Natural killer cell (primary cell): ENCODE data around the gene PNPLA4. TPM values are rescaled to one million over a fixed set of nuclear protein-coding genes. Genes with fewer than 3 reads are reported as not detected.

ENCODE experiments used
- ATAC-seq, 3 donors: fragments of 150-1000 bp in 2 of 3; fragments of 200-7000 bp in 1 of 3; cut with Tn5 transposase; 1 replicate in 1 of 3; 2 replicates in 2 of 3; pipeline ENCODE4 v1.10.0; 2021; ENCODE audit warnings: mild to moderate bottlenecking in 2 of 3, moderate library complexity in 2 of 3
- DNase-seq, 2 donors: peaks; one replicate each; pipeline versions ENCODE4 v3.0.0 to v3.0.0-alpha.2; 2013 to 2021; ENCODE audit warnings: mixed read lengths in 1 of 2
- H3K27ac ChIP-seq: one replicate; pipeline ENCODE4 v1.5.1; 2013; ENCODE audit warnings: mild to moderate bottlenecking, low read length
- H3K27me3 ChIP-seq: one replicate; pipeline ENCODE4 v1.6.1; 2013; ENCODE audit warnings: low read length; ENCODE audit not compliant: control insufficient read depth, insufficient read depth
- H3K36me3 ChIP-seq: one replicate; pipeline ENCODE4 v1.6.1; 2013; ENCODE audit warnings: low read length; ENCODE audit not compliant: control insufficient read depth, insufficient read depth
- H3K4me1 ChIP-seq: one replicate; pipeline ENCODE4 v1.6.1; 2013; ENCODE audit warnings: low read length; ENCODE audit not compliant: control insufficient read depth, insufficient read depth
- H3K4me3 ChIP-seq: one replicate; pipeline ENCODE4 v1.5.1; 2013; ENCODE audit warnings: low read length
- H3K9me3 ChIP-seq: one replicate; pipeline ENCODE4 v1.6.1; 2013; ENCODE audit warnings: low read length; ENCODE audit not compliant: control insufficient read depth, insufficient read depth
- H3K27ac Mint-ChIP-seq, 2 donors: one replicate each; pipeline ENCODE4 v1.8.0; 2022; ENCODE audit warnings: mild to moderate bottlenecking in 2 of 2, mixed read lengths in 2 of 2, moderate library complexity in 1 of 2
- H3K27me3 Mint-ChIP-seq, 2 donors: one replicate each; pipeline ENCODE4 v1.8.0; 2022; ENCODE audit warnings: low read depth in 2 of 2, mixed read lengths in 2 of 2
- H3K36me3 Mint-ChIP-seq: one replicate; pipeline ENCODE4 v1.8.0; 2022; ENCODE audit warnings: mixed read lengths
- H3K4me1 Mint-ChIP-seq, 2 donors: one replicate each; pipeline ENCODE4 v1.8.0; 2022; ENCODE audit warnings: mixed read lengths in 2 of 2
- H3K4me3 Mint-ChIP-seq: one replicate; pipeline ENCODE4 v1.8.0; 2022; ENCODE audit warnings: mild to moderate bottlenecking, moderate library complexity, mixed read lengths
- H3K9me3 Mint-ChIP-seq, 2 donors: one replicate each; pipeline ENCODE4 v1.8.0; 2022; ENCODE audit warnings: mixed read lengths in 2 of 2
- CTCF ChIP-seq: fragments of 200-600 bp; IDR thresholded peaks from one replicate; pipeline ENCODE4 v1.8.0; 2022; ENCODE audit warnings: antibody characterized with exemption
- WGBS: methylation state at CpG from one replicate; pipeline ENCODE4 v1.1.7; 2013; ENCODE audit warnings: missing lambda C conversion rate; ENCODE audit not compliant: insufficient coverage; 5-methylcytosine and 5-hydroxymethylcytosine counted together
- intact Hi-C: fragments of 100-400 bp; cut with micrococcal nuclease; formaldehyde crosslinking; loops from one replicate; pipeline ENCODE4 v1.14.2; 2022
- total RNA-seq, 4 donors: library from RNA; stranded (reverse); fragments of 120-200 nt in 1 of 4; gene quantifications; one replicate each; pipeline versions ENCODE4 v1.2.3 to v1.2.4, GENCODE V29; 2013 to 2022

Gene PNPLA4
- total RNA-seq, 3 donors from 2014 or later (not counting 1 experiment from before 2014, with no cell fraction given): 1.2 to 3.5 (median 2.8) TPM

GRCh38 chrX:7925867-7926472, 1.2 kb downstream of the PNPLA4 start:
- WGBS: 29% methylated on average over 8 of the region's 9 CpGs
- Histone ChIP-seq H3K4me1 (peaks cover 14% of the 10 kb centered on the region), H3K9me3 (no peaks in the 10 kb centered on the region), H3K4me3 (no peak overlapping the region), H3K27me3 (no peaks in the 10 kb centered on the region), H3K36me3 (peaks cover 2% of the 10 kb centered on the region), H3K27ac (no peak overlapping the region)
- Mint-ChIP-seq H3K36me3 (no peaks in the 10 kb centered on the region), H3K9me3 (no peaks in the 10 kb centered on the region), H3K4me3 (peak overlapping the region; percentile 95), H3K27ac (peak overlapping the region; percentile 91 to 95), H3K4me1 (peaks cover 0 to 28% of the 10 kb centered on the region in 2 donors), H3K27me3 (peaks cover 0 to 4% of the 10 kb centered on the region in 2 donors)
- peak; percentile 56 for TF ChIP-seq CTCF
- ATAC-seq (peak in 2 of 3 donors; percentile 33 to 42), DNase-seq (peak; percentile 34 to 78)
- intact Hi-C loops: loop anchor here (10.0 kb wide), 1 partner anchor 781 kb away; the partner anchor contains the start of genes PUDP and STS

GRCh38 chrX:7921750-7922149, 5.5 kb downstream of the PNPLA4 start:
- Histone ChIP-seq H3K4me1 (peaks cover 4% of the 10 kb centered on the region), H3K27ac (no peak overlapping the region), H3K36me3 (peaks cover 8% of the 10 kb centered on the region), H3K4me3 (no peak overlapping the region), H3K27me3 (no peaks in the 10 kb centered on the region), H3K9me3 (no peaks in the 10 kb centered on the region)
- no peak for ATAC-seq
- H3K9me3 Mint-ChIP-seq: no peaks in the 10 kb centered on the region
- TF ChIP-seq CTCF: no peak
- H3K27ac Mint-ChIP-seq: no peak overlapping the region
- H3K4me3 Mint-ChIP-seq: no peak overlapping the region
- intact Hi-C loops: loop anchor here (10.0 kb wide), 1 partner anchor 777 kb away; the partner anchor contains the start of genes PUDP and STS
- peaks cover 0 to 12% of the 10 kb centered on the region in 2 donors for H3K4me1 Mint-ChIP-seq
- no peaks in the 10 kb centered on the region for H3K36me3 Mint-ChIP-seq
- no peak for DNase-seq
- no peaks in the 10 kb centered on the region for H3K27me3 Mint-ChIP-seq
- 100% methylated on average over 2 of the region's 12 CpGs for WGBS

DNA sequence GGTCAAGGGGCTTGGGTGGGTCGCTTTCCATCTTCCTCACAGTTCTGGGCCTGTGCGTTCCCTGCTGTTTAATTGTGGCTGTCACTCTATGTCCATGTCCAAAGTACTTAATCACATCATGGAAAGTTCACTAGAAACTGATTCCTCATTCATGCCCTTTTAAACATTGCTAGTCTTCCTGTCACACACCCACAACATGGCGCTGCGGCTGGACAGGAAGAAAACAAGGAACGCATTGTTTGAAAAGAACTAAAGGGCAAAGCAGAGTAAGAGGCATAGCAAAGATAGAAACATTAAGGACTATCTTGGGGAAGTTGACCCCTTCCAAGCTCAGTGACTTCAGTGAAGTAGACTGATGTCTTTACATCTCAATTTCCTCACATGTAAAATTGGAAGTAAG, 18.4 kb downstream of the PNPLA4 start:
- Mint-ChIP-seq H3K9me3 (no peaks in the 10 kb centered on the region), H3K4me3 (no peak overlapping the region), H3K27ac (no peak overlapping the region), H3K27me3 (no peaks in the 10 kb centered on the region), H3K36me3 (no peaks in the 10 kb centered on the region), H3K4me1 (no peaks in the 10 kb centered on the region)
- DNase-seq: no peak
- no peaks in the 10 kb centered on the region for H3K4me1 ChIP-seq
- intact Hi-C loops: no loop called here
- no peak overlapping the region for H3K27ac ChIP-seq
- H3K9me3 ChIP-seq: no peaks in the 10 kb centered on the region
- ATAC-seq: no peak
- H3K4me3 ChIP-seq: no peak overlapping the region
- 96% methylated on average over 3 of the region's 5 CpGs for WGBS
- TF ChIP-seq CTCF: no peak
- H3K36me3 ChIP-seq: no peaks in the 10 kb centered on the region
- H3K27me3 ChIP-seq: no peaks in the 10 kb centered on the region

DNA sequence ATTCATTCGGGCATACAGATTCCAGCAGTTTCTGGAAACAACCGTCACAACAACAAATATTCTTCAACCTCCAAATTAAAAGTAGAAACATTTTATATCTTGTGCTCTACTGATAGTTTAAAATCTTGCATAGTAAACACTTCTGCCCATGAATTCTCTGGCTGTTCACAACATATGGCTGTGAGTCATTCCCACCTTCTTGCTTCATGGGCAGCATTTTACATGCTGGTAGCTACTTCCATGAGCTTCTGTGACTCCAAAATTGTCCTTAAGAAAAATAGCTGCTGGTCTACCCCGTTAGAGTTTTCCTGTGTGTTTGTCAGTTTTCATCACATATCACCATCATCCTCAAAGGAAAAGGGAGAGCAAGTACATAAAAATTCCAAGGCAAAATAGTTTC, 22.7 kb downstream of the PNPLA4 start:
- no peaks in the 10 kb centered on the region for H3K4me1 ChIP-seq
- Mint-ChIP-seq H3K4me3 (no peak overlapping the region), H3K36me3 (peaks cover 1% of the 10 kb centered on the region), H3K9me3 (no peaks in the 10 kb centered on the region), H3K27ac (no peak overlapping the region), H3K4me1 (no peaks in the 10 kb centered on the region), H3K27me3 (no peaks in the 10 kb centered on the region)
- DNase-seq (no peak), ATAC-seq (no peak)
- no peaks in the 10 kb centered on the region for H3K27me3 ChIP-seq
- no peak overlapping the region for H3K4me3 ChIP-seq
- no peak for TF ChIP-seq CTCF
- no peaks in the 10 kb centered on the region for H3K9me3 ChIP-seq
- H3K36me3 ChIP-seq: peaks cover 2% of the 10 kb centered on the region
- no peak overlapping the region for H3K27ac ChIP-seq
- intact Hi-C loops: no loop called here
- 79% methylated on average over 2 of the region's 3 CpGs for WGBS
